ENCODE measurements around the gene CLEC10A. TPM values are rescaled to one million over a fixed set of nuclear protein-coding genes. Genes with fewer than 3 reads are reported as not detected.

CLEC10A gene
- total and polyA plus RNA-seq, 2 donors (not counting 1 experiment from before 2014, with no cell fraction given), result not detected

DNA sequence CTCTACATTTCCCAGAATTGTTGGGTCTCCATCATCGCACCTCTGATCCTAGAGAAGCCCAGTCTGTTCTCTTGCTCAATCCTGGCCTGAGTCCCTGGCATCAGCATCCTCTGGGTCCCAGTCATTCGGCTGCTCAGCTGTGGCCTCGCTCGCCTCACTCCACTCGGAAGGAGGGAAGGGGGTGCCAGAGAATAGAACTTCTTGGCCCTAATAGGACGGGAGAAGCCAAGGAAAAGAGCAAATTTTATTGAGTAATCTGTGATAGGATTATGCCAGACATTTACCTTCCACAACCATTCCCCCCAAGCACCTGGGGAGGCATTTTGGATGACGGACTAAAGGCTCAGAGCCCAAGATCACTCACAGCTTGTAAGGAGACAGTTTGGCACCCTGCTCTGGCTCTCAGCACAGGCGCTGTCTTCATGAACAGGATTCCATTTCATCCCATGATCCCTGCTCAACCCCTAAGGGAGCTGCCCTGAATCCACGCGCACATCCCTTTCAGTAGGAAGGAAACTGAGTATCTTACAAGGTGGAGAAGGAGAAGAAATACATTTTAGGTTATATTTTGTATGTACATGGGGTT is 498 bp upstream of the CLEC10A start:
- Histone ChIP-seq H3K36me3 (ENCODE audit: control insufficient read depth, insufficient read depth, low read length) (no peaks in the 10 kb centered on the region), H3K79me2 (ENCODE audit: control insufficient read depth, insufficient read depth, low read length) (no peaks in the 10 kb centered on the region), H4K20me1 (ENCODE audit: control insufficient read depth, extremely low read depth, insufficient read depth, low read length) (no peaks in the 10 kb centered on the region), H3K27ac (ENCODE audit: insufficient read depth, low read length) (no peak overlapping the region), H3K27me3 (ENCODE audit: control insufficient read depth, insufficient read depth, low read length) (no peaks in the 10 kb centered on the region), H2AFZ (ENCODE audit: low read length) (no peak overlapping the region), H3K9ac (ENCODE audit: insufficient read depth, low read length) (no peak overlapping the region), H3K4me1 (ENCODE audit: control insufficient read depth, extremely low read depth, insufficient read depth, low read length) (no peaks in the 10 kb centered on the region), H3K4me2 (ENCODE audit: extremely low read depth, insufficient read depth, low read length) (no peak overlapping the region), H3K4me3 (replicated peaks in 1 of 4; ENCODE audit: control extremely low read depth in 1 of 4, insufficient read depth in 1 of 4, low read depth in 3 of 4, low read length in 4 of 4) (no peak overlapping the region), H3K9me3 (ENCODE audit: control insufficient read depth, insufficient read depth, low read depth, low read length) (no peaks in the 10 kb centered on the region)
- TF ChIP-seq EZH2 (IDR thresholded peaks at IDR 0.05; ENCODE audit: low read length, missing control alignments), result no peak
- TF ChIP-seq, protein P1, sequence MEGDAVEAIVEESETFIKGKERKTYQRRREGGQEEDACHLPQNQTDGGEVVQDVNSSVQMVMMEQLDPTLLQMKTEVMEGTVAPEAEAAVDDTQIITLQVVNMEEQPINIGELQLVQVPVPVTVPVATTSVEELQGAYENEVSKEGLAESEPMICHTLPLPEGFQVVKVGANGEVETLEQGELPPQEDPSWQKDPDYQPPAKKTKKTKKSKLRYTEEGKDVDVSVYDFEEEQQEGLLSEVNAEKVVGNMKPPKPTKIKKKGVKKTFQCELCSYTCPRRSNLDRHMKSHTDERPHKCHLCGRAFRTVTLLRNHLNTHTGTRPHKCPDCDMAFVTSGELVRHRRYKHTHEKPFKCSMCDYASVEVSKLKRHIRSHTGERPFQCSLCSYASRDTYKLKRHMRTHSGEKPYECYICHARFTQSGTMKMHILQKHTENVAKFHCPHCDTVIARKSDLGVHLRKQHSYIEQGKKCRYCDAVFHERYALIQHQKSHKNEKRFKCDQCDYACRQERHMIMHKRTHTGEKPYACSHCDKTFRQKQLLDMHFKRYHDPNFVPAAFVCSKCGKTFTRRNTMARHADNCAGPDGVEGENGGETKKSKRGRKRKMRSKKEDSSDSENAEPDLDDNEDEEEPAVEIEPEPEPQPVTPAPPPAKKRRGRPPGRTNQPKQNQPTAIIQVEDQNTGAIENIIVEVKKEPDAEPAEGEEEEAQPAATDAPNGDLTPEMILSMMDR (conservative IDR thresholded peaks at IDR 0.05 in 1 of 2, IDR thresholded peaks at IDR 0.05 in 1 of 2; ENCODE audit: low read depth in 1 of 2, low read length in 2 of 2), result no peak
- DNase-seq (ENCODE audit: low read depth in 2 of 2), result no peak

DNA sequence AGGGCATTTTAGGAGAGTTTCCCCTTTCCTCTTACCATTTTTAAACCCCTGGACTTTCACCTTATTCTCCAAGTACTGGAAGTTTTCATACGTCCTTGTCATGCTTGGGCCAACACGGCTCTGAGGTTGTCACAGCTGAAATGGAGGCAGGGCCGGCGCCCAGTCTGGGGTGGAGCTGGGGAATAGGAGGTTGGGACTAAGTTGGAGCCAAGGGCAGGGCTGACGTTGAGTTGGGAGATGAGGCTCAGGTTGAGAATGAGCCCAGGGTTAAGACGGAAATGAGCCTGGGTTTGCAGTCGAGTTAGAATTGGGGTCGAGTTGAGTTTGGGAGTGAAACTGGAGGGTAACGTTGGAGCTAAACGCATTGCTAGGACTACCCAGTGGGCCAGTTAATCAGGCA is 1.3 kb downstream of the CLEC10A start:
- H3K4me1 ChIP-seq (ENCODE audit: control insufficient read depth, extremely low read depth, insufficient read depth, low read length), result no peaks in the 10 kb centered on the region
- no peaks in the 10 kb centered on the region for H3K9me3 ChIP-seq (ENCODE audit: control insufficient read depth, insufficient read depth, low read depth, low read length)
- no peak overlapping the region for H3K4me2 ChIP-seq (ENCODE audit: extremely low read depth, insufficient read depth, low read length)
- no peak for TF ChIP-seq EZH2 (IDR thresholded peaks at IDR 0.05; ENCODE audit: low read length, missing control alignments)
- TF ChIP-seq, protein P1 (conservative IDR thresholded peaks at IDR 0.05 in 1 of 2, IDR thresholded peaks at IDR 0.05 in 1 of 2; ENCODE audit: low read depth in 1 of 2, low read length in 2 of 2), result no peak
- H3K9ac ChIP-seq (ENCODE audit: insufficient read depth, low read length), result no peak overlapping the region
- H4K20me1 ChIP-seq (ENCODE audit: control insufficient read depth, extremely low read depth, insufficient read depth, low read length), result no peaks in the 10 kb centered on the region
- no peaks in the 10 kb centered on the region for H3K27me3 ChIP-seq (ENCODE audit: control insufficient read depth, insufficient read depth, low read length)
- H3K4me3 ChIP-seq (replicated peaks in 1 of 4; ENCODE audit: control extremely low read depth in 1 of 4, insufficient read depth in 1 of 4, low read depth in 3 of 4, low read length in 4 of 4), result no peak overlapping the region
- H3K79me2 ChIP-seq (ENCODE audit: control insufficient read depth, insufficient read depth, low read length), result no peaks in the 10 kb centered on the region
- no peaks in the 10 kb centered on the region for H3K36me3 ChIP-seq (ENCODE audit: control insufficient read depth, insufficient read depth, low read length)
- H2AFZ ChIP-seq (ENCODE audit: low read length), result no peak overlapping the region
- DNase-seq (ENCODE audit: low read depth in 2 of 2), result no peak
- no peak overlapping the region for H3K27ac ChIP-seq (ENCODE audit: insufficient read depth, low read length)

- Histone ChIP-seq H3K27me3 (ENCODE audit: control insufficient read depth, insufficient read depth, low read length) (no peaks in the 10 kb centered on the region), H3K27ac (ENCODE audit: insufficient read depth, low read length) (no peak overlapping the region), H3K4me2 (ENCODE audit: extremely low read depth, insufficient read depth, low read length) (no peak overlapping the region), H3K9me3 (ENCODE audit: control insufficient read depth, insufficient read depth, low read depth, low read length) (no peaks in the 10 kb centered on the region), H4K20me1 (ENCODE audit: control insufficient read depth, extremely low read depth, insufficient read depth, low read length) (no peaks in the 10 kb centered on the region), H3K79me2 (ENCODE audit: control insufficient read depth, insufficient read depth, low read length) (no peaks in the 10 kb centered on the region), H3K9ac (ENCODE audit: insufficient read depth, low read length) (no peak overlapping the region), H3K36me3 (ENCODE audit: control insufficient read depth, insufficient read depth, low read length) (no peaks in the 10 kb centered on the region), H2AFZ (ENCODE audit: low read length) (no peak overlapping the region), H3K4me3 (replicated peaks in 1 of 4; ENCODE audit: control extremely low read depth in 1 of 4, insufficient read depth in 1 of 4, low read depth in 3 of 4, low read length in 4 of 4) (no peak overlapping the region), H3K4me1 (ENCODE audit: control insufficient read depth, extremely low read depth, insufficient read depth, low read length) (no peaks in the 10 kb centered on the region)
- DNase-seq (ENCODE audit: low read depth in 2 of 2), result no peak
- TF ChIP-seq, protein P1 (conservative IDR thresholded peaks at IDR 0.05 in 1 of 2, IDR thresholded peaks at IDR 0.05 in 1 of 2; ENCODE audit: low read depth in 1 of 2, low read length in 2 of 2), result no peak
- TF ChIP-seq EZH2 (IDR thresholded peaks at IDR 0.05; ENCODE audit: low read length, missing control alignments), result no peak
Measured at GRCh38 chr17:7077911-7078546, 2.0 kb downstream of the CLEC10A start.

Measured in fibroblast of lung (primary cell).